Ishikawa (cell line): Measurements from ENCODE around the gene GRIPAP1.

Source experiments
- CEBPB ChIP-seq: IDR thresholded peaks from 2 replicates; pipeline ENCODE4 v1.6.1; 2012
- CREB1 ChIP-seq: IDR thresholded peaks from 2 replicates; pipeline ENCODE4 v1.6.1; 2012; ENCODE audit warnings: low read depth
- EGR1 ChIP-seq: IDR thresholded peaks from 2 replicates; pipeline ENCODE4 v1.6.1; 2012
- EP300 ChIP-seq: IDR thresholded peaks from 2 replicates; pipeline ENCODE4 v1.6.1; 2012; ENCODE audit warnings: borderline replicate concordance
- FOXM1 ChIP-seq: IDR thresholded peaks from 2 replicates; pipeline ENCODE4 v1.6.1; 2012; ENCODE audit warnings: low read depth, borderline replicate concordance
- MAX ChIP-seq: IDR thresholded peaks from 2 replicates; pipeline ENCODE4 v1.6.1; 2012
- NFIC ChIP-seq: IDR thresholded peaks from 2 replicates; pipeline ENCODE4 v1.6.1; 2012
- RAD21 ChIP-seq: IDR thresholded peaks from 2 replicates; pipeline ENCODE4 v1.6.1; 2012; ENCODE audit warnings: low read depth
- REST ChIP-seq: IDR thresholded peaks from 2 replicates; pipeline ENCODE4 v1.6.1; 2012; ENCODE audit warnings: low read depth, mild to moderate bottlenecking
- TAF1 ChIP-seq: IDR thresholded peaks from 2 replicates; pipeline ENCODE4 v1.6.1; 2012; ENCODE audit warnings: low read depth, mild to moderate bottlenecking
- TCF12 ChIP-seq: IDR thresholded peaks from 2 replicates; pipeline ENCODE4 v1.6.1; 2012; ENCODE audit warnings: low read depth
- TEAD4 ChIP-seq: IDR thresholded peaks from 2 replicates; pipeline ENCODE4 v1.6.1; 2012
- USF1 ChIP-seq: IDR thresholded peaks from 2 replicates; pipeline ENCODE4 v1.6.1; 2012
- YY1 ChIP-seq: IDR thresholded peaks from 2 replicates; pipeline ENCODE4 v1.6.1; 2012; ENCODE audit warnings: low read depth
- ZBTB7A ChIP-seq: IDR thresholded peaks from 2 replicates; pipeline ENCODE4 v1.6.1; 2012; ENCODE audit warnings: low read depth

GRIPAP1 gene

DNA sequence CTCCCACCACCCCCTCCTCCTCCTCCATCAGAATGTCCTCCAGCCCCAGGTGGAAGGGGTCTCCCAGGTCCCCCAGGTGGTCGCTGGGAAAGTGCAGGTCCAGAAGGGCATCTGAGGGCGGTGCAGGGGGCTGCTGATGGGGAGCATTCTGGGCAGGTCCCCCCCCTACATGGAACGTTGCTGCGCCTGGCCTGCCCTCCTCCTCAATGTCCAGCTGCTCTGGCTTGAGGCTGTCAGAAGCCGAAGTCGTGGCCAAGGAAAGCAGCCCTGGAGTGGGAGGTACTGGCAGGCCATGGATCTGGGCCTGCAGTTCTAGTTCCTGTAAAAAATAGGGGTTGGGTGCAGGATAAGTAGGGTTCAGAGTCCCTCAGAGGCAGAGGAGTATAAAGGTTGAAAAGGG lies 28.2 kb upstream of the GRIPAP1 start:
- TF ChIP-seq ZBTB7A (no peak), TAF1 (no peak), TCF12 (no peak), TEAD4 (no peak), USF1 (no peak), CREB1 (no peak), FOXM1 (no peak)

DNA sequence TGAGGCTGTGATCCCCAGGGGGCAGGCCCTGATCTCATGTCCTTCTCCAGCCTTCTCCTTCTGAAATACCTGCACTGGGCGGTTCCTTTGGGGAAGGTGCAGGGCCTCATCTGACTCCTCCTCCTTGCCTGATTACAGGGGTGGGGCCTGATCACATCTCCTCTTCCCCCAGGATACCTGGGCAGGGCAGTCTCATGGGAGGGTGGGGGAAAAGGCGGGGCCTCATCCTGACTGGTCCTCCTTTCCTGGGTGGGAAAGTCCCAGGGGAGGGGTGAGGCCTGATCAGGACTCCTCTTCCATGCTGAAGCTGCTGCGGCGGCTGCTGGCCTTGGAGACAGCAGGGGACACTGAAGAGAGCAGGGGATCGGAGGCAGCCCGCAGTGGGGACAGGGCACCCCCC lies 27.8 kb upstream of the GRIPAP1 start:
- TF ChIP-seq EP300 (no peak), YY1 (no peak), MAX (no peak), EGR1 (no peak), FOXM1 (no peak), NFIC (no peak)

- TF ChIP-seq EP300 (no peak), CEBPB (no peak), NFIC (no peak), MAX (no peak), YY1 (no peak), TEAD4 (no peak), REST (no peak), USF1 (no peak), CREB1 (no peak), RAD21 (no peak), ZBTB7A (no peak), FOXM1 (no peak)
These were observed 17.7 kb upstream of the GRIPAP1 start for GRCh38 chrX:49019599-49020249.

DNA sequence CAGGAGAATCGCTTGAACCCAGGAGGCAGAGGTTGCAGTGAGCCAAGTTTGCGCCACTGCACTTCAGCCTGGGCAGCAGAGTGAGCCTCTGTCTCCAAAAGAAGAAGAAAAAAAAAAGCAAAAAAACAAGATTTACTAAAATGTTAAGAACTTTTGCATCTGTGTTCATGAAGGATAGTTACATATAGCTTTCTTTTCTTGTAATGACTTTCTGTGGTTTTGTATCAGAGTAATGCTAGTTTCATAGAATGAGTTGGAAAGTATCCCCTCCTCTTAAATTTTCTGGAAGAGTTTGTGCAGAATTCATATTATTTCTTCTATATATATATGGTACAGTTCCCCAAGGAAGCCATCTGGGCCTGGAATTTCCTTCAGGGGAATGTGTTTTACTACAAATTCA lies 17.0 kb upstream of the GRIPAP1 start:
- TF ChIP-seq MAX (no peak), TEAD4 (no peak), YY1 (no peak), TCF12 (no peak), EP300 (no peak), USF1 (no peak), EGR1 (no peak), RAD21 (no peak), TAF1 (no peak), ZBTB7A (no peak), REST (no peak)

DNA sequence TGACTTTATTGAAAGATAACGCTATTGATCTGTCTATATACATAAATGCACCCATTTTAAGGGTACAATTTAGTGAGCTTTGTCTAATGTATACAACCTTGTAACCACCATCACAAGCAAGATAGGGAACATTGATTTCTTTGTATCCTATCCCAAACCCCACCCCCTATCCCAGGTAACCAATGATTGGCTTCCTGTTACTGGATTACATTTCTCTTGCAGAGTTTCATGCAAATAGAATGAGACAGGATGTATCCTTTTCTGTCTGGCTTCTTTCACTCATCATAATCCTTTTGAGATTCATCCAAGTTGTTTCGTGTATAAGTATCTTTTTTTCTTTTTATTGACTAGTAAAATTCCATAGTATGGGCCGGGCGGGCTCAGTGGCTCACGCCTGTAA lies 1.6 kb upstream of the GRIPAP1 start:
- TF ChIP-seq FOXM1: no peak
- TF ChIP-seq USF1: no peak
- TF ChIP-seq RAD21: no peak
- TF ChIP-seq EP300: no peak
- TF ChIP-seq ZBTB7A: no peak
- TF ChIP-seq TCF12: no peak
- TF ChIP-seq CREB1: no peak
- no peak for TF ChIP-seq REST
- no peak for TF ChIP-seq TEAD4
